Measurements from ENCODE around the gene UNC45A. TPM values are rescaled to one million over a fixed set of nuclear protein-coding genes. Genes with fewer than 3 reads are reported as not detected.

The UNC45A gene
- total and polyA plus RNA-seq, 2 of the 13 experiments (the other 11 are each of a cell fraction or from before 2014, with no cell fraction given), result 33.8 to 39.7 TPM

DNA sequence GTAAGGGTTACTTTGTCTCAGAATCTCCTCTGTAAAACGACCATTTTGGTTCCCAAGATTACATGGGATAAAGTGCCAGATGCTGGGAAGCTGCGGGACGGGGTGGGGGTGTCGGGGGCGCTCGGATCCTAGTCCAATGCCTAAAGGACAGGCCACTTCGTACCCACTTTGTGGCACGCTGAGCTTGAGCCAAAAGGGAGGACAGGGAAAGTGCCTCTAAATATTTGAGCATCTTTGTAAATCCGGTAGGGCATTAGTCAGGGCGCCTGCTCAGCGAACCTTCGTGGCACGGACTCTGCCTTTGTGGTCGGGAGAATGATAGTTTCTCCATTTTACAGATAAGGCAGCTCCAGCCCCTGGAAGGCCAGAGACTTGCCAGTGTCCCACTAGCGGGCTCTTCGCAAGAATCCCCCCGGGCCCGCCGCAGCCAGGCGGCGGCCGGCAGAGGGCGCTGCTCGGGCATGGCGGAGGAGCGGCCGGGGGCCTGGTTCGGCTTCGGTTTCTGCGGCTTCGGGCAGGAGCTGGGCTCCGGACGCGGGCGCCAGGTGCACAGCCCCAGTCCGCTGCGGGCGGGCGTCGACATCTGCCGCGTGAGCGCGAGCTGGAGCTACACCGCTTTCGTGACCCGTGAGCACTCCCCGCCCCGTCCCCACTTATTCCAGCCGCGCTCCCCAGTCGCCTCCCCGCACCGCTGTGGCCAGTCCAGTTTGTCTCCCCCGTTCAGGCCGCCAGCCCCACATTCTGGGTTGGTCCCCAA, 21.4 kb downstream of the UNC45A start:
- H3K9me3 ChIP-seq (ENCODE audit: low read length), result no peaks in the 10 kb centered on the region
- H3K9ac ChIP-seq (ENCODE audit: insufficient read depth, low read depth, low read length), result peak overlapping the region; percentile 97; the same call in 1 of the 2 replicates
- ATAC-seq, result no peak
- POLR2A ChIA-PET, result no interaction called here
- no TSS peak for BruUV-seq (replicated peaks)
- H3K27me3 ChIP-seq (ENCODE audit: control insufficient read depth in 1 of 2, insufficient read depth in 2 of 2, low read length in 2 of 2), result no peaks in the 10 kb centered on the region
- 96% methylated on average over 25 of the region's 56 CpGs for WGBS (ENCODE audit: low lambda C conversion rate)
- DNase-seq (ENCODE audit: low spot score), result no peak
- intact Hi-C loops (cut with micrococcal nuclease; ENCODE audit: unreplicated experiment), result loop anchor here (5.0 kb wide), 1 partner anchor 76 kb away; no protein-coding TSS in a partner anchor
- H2AFZ ChIP-seq (ENCODE audit: low read length), result no peak overlapping the region
- H3K4me1 ChIP-seq (ENCODE audit: insufficient read depth, low read length), result peaks cover 11% of the 10 kb centered on the region
- peaks cover 19 to 44% of the 10 kb centered on the region in 2 experiments; a peak in 4 of 5 replicates for H3K36me3 ChIP-seq (replicated peaks in 1 of 2; ENCODE audit: control insufficient read depth in 1 of 2, insufficient read depth in 2 of 2, low read length in 2 of 2)
- no peak for FAIRE-seq
- H3K4me2 ChIP-seq (ENCODE audit: low read depth, low read length), result peak overlapping the region; percentile 83
- H3K79me2 ChIP-seq (ENCODE audit: insufficient read depth, low read length), result peaks cover 9% of the 10 kb centered on the region
- H3K27ac ChIP-seq (ENCODE audit: extremely low read length, insufficient read depth, low read length), result peak overlapping the region; percentile 97
- in situ Hi-C loops (cut with HindIII; ENCODE audit: extremely low pct_ligation_motif_present, low pct_unique_long_range_greater_than_20kb), result no loop called here
- CTCF ChIA-PET (ENCODE audit: low intra/inter-chr PET ratio, low total read pairs), result no interaction called here
- peak overlapping the region in 2 of 3 experiments; percentile 65 to 77; a peak in 4 of 6 replicates for H3K4me3 ChIP-seq (replicated peaks in 1 of 3; ENCODE audit: insufficient read depth in 1 of 3, low read depth in 2 of 3, low read length in 3 of 3)
- H4K20me1 ChIP-seq (ENCODE audit: insufficient read depth, low read length), result no peaks in the 10 kb centered on the region
- TF ChIP-seq RARG (CRISPR knock-in tag; IDR thresholded peaks at IDR 0.05; ENCODE audit: low read depth), result no peak
- TF ChIP-seq ZNF282 (IDR thresholded peaks at IDR 0.05; ENCODE audit: partially characterized antibody), result no peak
- TF ChIP-seq, protein P1, sequence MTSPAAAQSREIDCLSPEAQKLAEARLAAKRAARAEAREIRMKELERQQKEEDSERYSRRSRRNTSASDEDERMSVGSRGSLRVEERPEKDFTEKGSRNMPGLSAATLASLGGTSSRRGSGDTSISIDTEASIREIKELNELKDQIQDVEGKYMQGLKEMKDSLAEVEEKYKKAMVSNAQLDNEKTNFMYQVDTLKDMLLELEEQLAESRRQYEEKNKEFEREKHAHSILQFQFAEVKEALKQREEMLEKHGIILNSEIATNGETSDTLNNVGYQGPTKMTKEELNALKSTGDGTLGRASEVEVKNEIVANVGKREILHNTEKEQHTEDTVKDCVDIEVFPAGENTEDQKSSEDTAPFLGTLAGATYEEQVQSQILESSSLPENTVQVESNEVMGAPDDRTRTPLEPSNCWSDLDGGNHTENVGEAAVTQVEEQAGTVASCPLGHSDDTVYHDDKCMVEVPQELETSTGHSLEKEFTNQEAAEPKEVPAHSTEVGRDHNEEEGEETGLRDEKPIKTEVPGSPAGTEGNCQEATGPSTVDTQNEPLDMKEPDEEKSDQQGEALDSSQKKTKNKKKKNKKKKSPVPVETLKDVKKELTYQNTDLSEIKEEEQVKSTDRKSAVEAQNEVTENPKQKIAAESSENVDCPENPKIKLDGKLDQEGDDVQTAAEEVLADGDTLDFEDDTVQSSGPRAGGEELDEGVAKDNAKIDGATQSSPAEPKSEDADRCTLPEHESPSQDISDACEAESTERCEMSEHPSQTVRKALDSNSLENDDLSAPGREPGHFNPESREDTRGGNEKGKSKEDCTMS (CRISPR knock-in tag; conservative IDR thresholded peaks at IDR 0.05), result no peak
- TF ChIP-seq, protein P2, sequence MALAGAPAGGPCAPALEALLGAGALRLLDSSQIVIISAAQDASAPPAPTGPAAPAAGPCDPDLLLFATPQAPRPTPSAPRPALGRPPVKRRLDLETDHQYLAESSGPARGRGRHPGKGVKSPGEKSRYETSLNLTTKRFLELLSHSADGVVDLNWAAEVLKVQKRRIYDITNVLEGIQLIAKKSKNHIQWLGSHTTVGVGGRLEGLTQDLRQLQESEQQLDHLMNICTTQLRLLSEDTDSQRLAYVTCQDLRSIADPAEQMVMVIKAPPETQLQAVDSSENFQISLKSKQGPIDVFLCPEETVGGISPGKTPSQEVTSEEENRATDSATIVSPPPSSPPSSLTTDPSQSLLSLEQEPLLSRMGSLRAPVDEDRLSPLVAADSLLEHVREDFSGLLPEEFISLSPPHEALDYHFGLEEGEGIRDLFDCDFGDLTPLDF (CRISPR knock-in tag; IDR thresholded peaks at IDR 0.05), result no peak
- TF ChIP-seq ZNF569 (CRISPR knock-in tag; IDR thresholded peaks at IDR 0.05; ENCODE audit: borderline replicate concordance), result no peak
- TF ChIP-seq, protein P3, sequence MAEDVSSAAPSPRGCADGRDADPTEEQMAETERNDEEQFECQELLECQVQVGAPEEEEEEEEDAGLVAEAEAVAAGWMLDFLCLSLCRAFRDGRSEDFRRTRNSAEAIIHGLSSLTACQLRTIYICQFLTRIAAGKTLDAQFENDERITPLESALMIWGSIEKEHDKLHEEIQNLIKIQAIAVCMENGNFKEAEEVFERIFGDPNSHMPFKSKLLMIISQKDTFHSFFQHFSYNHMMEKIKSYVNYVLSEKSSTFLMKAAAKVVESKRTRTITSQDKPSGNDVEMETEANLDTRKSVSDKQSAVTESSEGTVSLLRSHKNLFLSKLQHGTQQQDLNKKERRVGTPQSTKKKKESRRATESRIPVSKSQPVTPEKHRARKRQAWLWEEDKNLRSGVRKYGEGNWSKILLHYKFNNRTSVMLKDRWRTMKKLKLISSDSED (CRISPR knock-in tag; IDR thresholded peaks at IDR 0.05), result no peak
- no peak for TF ChIP-seq ETV5 (CRISPR knock-in tag; IDR thresholded peaks at IDR 0.05; ENCODE audit: borderline replicate concordance)
- TF ChIP-seq, protein P4, sequence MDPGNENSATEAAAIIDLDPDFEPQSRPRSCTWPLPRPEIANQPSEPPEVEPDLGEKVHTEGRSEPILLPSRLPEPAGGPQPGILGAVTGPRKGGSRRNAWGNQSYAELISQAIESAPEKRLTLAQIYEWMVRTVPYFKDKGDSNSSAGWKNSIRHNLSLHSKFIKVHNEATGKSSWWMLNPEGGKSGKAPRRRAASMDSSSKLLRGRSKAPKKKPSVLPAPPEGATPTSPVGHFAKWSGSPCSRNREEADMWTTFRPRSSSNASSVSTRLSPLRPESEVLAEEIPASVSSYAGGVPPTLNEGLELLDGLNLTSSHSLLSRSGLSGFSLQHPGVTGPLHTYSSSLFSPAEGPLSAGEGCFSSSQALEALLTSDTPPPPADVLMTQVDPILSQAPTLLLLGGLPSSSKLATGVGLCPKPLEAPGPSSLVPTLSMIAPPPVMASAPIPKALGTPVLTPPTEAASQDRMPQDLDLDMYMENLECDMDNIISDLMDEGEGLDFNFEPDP (CRISPR knock-in tag; conservative IDR thresholded peaks at IDR 0.05), result no peak
- peak; percentile 35 for TF ChIP-seq AGO2 (optimal IDR thresholded peaks at IDR 0.05; ENCODE audit: low read depth, low read length)
- TF ChIP-seq, protein P5, sequence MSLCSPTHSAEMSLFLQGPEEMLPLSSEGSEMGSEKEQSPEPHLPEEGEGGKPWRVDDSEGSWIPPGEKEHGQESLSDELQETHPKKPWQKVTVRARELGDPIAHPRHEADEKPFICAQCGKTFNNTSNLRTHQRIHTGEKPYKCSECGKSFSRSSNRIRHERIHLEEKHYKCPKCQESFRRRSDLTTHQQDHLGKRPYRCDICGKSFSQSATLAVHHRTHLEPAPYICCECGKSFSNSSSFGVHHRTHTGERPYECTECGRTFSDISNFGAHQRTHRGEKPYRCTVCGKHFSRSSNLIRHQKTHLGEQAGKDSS (CRISPR knock-in tag; IDR thresholded peaks at IDR 0.05; ENCODE audit: borderline replicate concordance, low read depth), result no peak
- no peak for TF ChIP-seq RAD21 (CRISPR knock-in tag; IDR thresholded peaks at IDR 0.05)
- no peak for TF ChIP-seq TOPORS (CRISPR knock-in tag; IDR thresholded peaks at IDR 0.05)
- TF ChIP-seq ZNF343 (CRISPR knock-in tag; IDR thresholded peaks at IDR 0.05), result no peak
- TF ChIP-seq, protein P6, sequence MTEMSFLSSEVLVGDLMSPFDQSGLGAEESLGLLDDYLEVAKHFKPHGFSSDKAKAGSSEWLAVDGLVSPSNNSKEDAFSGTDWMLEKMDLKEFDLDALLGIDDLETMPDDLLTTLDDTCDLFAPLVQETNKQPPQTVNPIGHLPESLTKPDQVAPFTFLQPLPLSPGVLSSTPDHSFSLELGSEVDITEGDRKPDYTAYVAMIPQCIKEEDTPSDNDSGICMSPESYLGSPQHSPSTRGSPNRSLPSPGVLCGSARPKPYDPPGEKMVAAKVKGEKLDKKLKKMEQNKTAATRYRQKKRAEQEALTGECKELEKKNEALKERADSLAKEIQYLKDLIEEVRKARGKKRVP (CRISPR knock-in tag; IDR thresholded peaks at IDR 0.05), result no peak

Measured in HepG2 (cell line).